Coronary artery (tissue), 2 donors: ENCODE data around the gene KCTD10.

Source experiments
- DNase-seq: peaks from one replicate; pipeline ENCODE4 v3.0.0-alpha.2; 2017; ENCODE audit warnings: low spot score
- H3K27ac ChIP-seq, 2 donors: fragments of 200-600 bp; sonication (generic); one replicate each; pipeline ENCODE4 v1.5.1; 2016 to 2019
- H3K4me3 ChIP-seq: fragments of 200-600 bp; sonication (generic); 2 replicates; pipeline ENCODE4 v1.5.1; 2016; ENCODE audit warnings: mild to moderate bottlenecking, moderate library complexity
- CTCF ChIP-seq: fragments of 200-600 bp; sonication (generic); IDR thresholded peaks from one replicate; pipeline ENCODE4 v1.5.1; 2019; ENCODE audit warnings: antibody characterized with exemption

The KCTD10 gene

GRCh38 chr12:109489016-109489954 is 12.2 kb upstream of the KCTD10 start:
- H3K27ac ChIP-seq, result no peak overlapping the region
- TF ChIP-seq CTCF, result no peak

GRCh38 chr12:109488051-109488665 is 11.1 kb upstream of the KCTD10 start:
- no peak for TF ChIP-seq CTCF
- DNase-seq, result no peak
- Histone ChIP-seq H3K27ac (no peak overlapping the region), H3K4me3 (no peak overlapping the region)

More at GRCh38 chr12:109489016-109489954, 12.2 kb upstream of the KCTD10 start:
- no peak for DNase-seq
- H3K4me3 ChIP-seq, result no peak overlapping the region

GRCh38 chr12:109487181-109488050 is 10.3 kb upstream of the KCTD10 start:
- Histone ChIP-seq H3K4me3 (no peak overlapping the region), H3K27ac (no peak overlapping the region)
- TF ChIP-seq CTCF, result no peak
- DNase-seq, result no peak

- TF ChIP-seq CTCF, result no peak
- no peak for DNase-seq
- Histone ChIP-seq H3K27ac (no peak overlapping the region), H3K4me3 (no peak overlapping the region)
Observed at GRCh38 chr12:109485201-109485600, 8.1 kb upstream of the KCTD10 start.

GRCh38 chr12:109483346-109483745 is 6.2 kb upstream of the KCTD10 start:
- Histone ChIP-seq H3K27ac (no peak overlapping the region), H3K4me3 (no peak overlapping the region)
- TF ChIP-seq CTCF, result no peak
- DNase-seq, result no peak

- TF ChIP-seq CTCF, result no peak
- H3K27ac ChIP-seq, result no peak overlapping the region
- no peak overlapping the region for H3K4me3 ChIP-seq
- DNase-seq, result no peak
Observed at GRCh38 chr12:109482894-109483293, 5.8 kb upstream of the KCTD10 start.
